Cardiac muscle cell (in vitro differentiated cells and primary cell): Measurements from ENCODE around the gene COL16A1. TPM values are rescaled to one million over a fixed set of nuclear protein-coding genes. Genes with fewer than 3 reads are reported as not detected.

Experiments
- DNase-seq, 2 donors: peaks; one replicate each; pipeline versions ENCODE4 v3.0.0 to v3.0.0-alpha.2; 2010 to 2017; ENCODE audit warnings: low read depth in 1 of 2, low spot score in 1 of 2
- H3K27ac ChIP-seq: fragments of 200-600 bp; sonication (generic); 2 replicates; pipeline ENCODE4 v1.5.1; 2016
- H3K27me3 ChIP-seq: fragments of 200-600 bp; sonication (generic); 2 replicates; pipeline ENCODE4 v1.6.0; 2016; ENCODE audit warnings: control low read depth
- H3K36me3 ChIP-seq: fragments of 200-600 bp; sonication (generic); 2 replicates; pipeline ENCODE4 v1.5.1; 2016; ENCODE audit warnings: control low read depth
- H3K4me1 ChIP-seq: fragments of 200-600 bp; sonication (generic); 2 replicates; pipeline ENCODE4 v1.8.1; 2017; ENCODE audit warnings: low read depth, mild to moderate bottlenecking, mixed run types
- H3K4me3 ChIP-seq: fragments of 200-600 bp; sonication (generic); 2 replicates; pipeline ENCODE4 v1.5.1; 2016; ENCODE audit warnings: mild to moderate bottlenecking
- H3K9me3 ChIP-seq: fragments of 200-600 bp; sonication (generic); 2 replicates; pipeline ENCODE4 v1.5.1; 2017; ENCODE audit warnings: low read depth, mild to moderate bottlenecking, control low read depth
- polyA plus RNA-seq: library from polyadenylated mRNA; unstranded; fragments of >200 nt; fragmentation: Nextera tagmentation; extraction: Ambion mirVana; gene quantifications from 2 replicates; pipeline ENCODE4 v1.2.1, GENCODE V29; 2016
- total RNA-seq: library from RNA; depleted of rRNA; stranded (reverse); fragments of >200 nt; gene quantifications from 2 replicates; pipeline ENCODE4 v1.2.3, GENCODE V29; 2016
- TF ChIP-seq, protein P1 (sequence below): IDR thresholded peaks from 2 replicates; pipeline ENCODE4 v1.5.1; 2012; ENCODE audit warnings: low read depth, mild to moderate bottlenecking, low read length

COL16A1 gene
- total and polyA plus RNA-seq, 2 experiments from 2014 or later, result 119 to 120 TPM

DNA sequence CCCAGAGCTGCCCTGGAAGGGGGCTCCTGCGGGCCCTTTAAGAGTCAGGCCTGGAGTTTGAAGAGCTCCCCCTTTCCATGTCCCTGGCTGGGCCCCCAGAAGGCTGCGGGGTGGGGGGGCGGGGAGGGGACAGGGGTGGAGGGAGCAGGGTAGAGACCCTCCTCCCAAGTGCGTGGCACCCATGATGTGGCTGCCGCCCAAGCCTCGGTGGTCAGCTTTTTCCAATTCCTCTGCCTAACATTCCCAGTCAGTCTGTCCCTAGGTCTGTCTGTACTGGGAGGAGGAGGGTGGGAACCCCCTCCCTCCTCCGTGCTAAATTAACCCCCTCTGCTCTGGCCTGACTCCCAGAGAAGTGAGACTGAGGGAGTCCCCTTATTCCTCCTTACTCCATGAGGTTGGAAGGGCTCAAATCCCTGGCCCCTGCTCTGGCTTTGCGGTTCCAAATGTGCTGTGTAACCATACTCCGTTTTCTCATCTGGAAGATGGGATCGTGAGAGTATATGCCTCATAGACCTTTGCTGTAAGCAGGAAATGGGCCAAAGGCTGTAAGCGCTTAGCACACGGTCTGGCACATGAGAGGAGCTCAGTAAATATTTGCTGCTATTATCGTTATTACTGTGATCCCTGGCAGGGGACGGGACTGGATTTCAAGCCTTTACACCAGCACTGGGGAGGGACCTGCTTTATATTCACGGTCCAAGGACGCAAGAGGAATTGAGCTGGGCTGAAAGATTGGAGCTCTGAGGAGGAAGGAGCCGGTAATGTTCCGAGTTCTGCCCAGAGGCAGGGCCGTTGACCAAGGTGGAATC is 658 bp upstream of the COL16A1 start:
- Histone ChIP-seq H3K27ac (no peak overlapping the region), H3K4me1 (peaks cover 19% of the 10 kb centered on the region), H3K4me3 (peak overlapping the region; percentile 14), H3K36me3 (no peaks in the 10 kb centered on the region), H3K9me3 (no peaks in the 10 kb centered on the region), H3K27me3 (no peaks in the 10 kb centered on the region)
- TF ChIP-seq, protein P1, sequence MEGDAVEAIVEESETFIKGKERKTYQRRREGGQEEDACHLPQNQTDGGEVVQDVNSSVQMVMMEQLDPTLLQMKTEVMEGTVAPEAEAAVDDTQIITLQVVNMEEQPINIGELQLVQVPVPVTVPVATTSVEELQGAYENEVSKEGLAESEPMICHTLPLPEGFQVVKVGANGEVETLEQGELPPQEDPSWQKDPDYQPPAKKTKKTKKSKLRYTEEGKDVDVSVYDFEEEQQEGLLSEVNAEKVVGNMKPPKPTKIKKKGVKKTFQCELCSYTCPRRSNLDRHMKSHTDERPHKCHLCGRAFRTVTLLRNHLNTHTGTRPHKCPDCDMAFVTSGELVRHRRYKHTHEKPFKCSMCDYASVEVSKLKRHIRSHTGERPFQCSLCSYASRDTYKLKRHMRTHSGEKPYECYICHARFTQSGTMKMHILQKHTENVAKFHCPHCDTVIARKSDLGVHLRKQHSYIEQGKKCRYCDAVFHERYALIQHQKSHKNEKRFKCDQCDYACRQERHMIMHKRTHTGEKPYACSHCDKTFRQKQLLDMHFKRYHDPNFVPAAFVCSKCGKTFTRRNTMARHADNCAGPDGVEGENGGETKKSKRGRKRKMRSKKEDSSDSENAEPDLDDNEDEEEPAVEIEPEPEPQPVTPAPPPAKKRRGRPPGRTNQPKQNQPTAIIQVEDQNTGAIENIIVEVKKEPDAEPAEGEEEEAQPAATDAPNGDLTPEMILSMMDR, result no peak
- peak in 1 of 2 donors; percentile 72 for DNase-seq

DNA sequence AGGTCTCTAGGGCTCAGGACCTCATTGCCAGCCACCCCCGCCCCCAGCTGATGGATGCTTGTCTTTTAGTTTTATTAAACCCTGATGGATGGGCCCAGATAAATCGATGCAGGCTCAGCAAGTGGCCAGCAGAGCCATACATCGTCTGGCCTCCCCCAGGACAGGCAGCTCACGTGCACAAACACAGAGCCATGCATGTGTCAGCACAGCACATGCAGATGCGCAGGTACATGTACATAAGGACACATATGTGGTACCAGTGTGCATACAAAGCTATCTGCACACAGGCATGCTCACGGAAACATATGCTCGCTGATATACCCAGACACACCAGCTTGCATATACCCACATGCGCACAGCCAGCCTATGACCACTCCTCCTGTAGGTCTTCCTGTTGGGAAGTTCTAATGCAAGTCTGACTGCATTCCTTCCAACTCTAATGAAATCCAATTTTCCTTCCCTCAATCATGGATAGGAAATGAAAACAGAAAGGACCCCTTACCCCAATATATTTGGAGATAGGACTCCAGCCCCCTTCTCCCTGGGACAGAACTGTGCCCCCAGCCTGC is 897 bp downstream of the COL16A1 start:
- no peak for DNase-seq
- Histone ChIP-seq H3K4me1 (peaks cover 19% of the 10 kb centered on the region), H3K27me3 (no peaks in the 10 kb centered on the region), H3K9me3 (no peaks in the 10 kb centered on the region), H3K27ac (no peak overlapping the region), H3K4me3 (no peak overlapping the region), H3K36me3 (no peaks in the 10 kb centered on the region)
- TF ChIP-seq, protein P1, result no peak

DNA sequence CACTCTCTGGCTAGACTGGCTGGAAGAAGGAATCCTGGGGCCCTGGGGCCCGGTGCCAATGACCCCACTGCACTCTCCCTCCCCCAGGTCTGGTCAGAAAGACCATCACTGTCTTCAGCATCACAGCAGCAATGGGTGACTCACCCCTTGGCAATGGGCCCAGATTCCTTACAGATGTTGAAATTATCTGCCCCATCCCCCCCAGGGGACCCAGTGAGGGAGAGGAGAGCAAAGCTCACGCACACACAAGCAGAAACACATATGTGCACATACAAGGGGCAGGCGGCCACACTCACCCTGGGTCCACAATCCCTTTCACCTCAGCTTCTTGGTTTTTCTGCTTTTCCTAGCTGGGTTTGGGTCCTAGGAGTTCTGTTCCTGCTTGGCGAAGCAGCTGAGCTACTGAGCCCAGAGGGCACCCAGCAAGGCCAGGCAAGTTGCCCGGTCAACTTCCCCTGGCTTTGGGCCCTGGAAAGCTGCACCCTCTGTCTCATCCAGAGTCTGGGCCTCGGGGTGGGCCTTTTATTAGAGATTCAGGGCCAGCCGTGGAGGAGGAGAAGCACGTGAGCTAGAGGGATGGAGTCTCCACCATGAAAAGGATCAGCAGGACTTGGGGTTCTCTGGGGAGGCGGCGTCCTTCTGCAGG is 2.6 kb downstream of the COL16A1 start:
- no peak overlapping the region for H3K4me3 ChIP-seq
- no peaks in the 10 kb centered on the region for H3K9me3 ChIP-seq
- TF ChIP-seq, protein P1, result no peak
- peaks cover 19% of the 10 kb centered on the region for H3K4me1 ChIP-seq
- peak in 1 of 2 donors; percentile 99 for DNase-seq
- no peaks in the 10 kb centered on the region for H3K27me3 ChIP-seq
- no peak overlapping the region for H3K27ac ChIP-seq
- no peaks in the 10 kb centered on the region for H3K36me3 ChIP-seq

DNA sequence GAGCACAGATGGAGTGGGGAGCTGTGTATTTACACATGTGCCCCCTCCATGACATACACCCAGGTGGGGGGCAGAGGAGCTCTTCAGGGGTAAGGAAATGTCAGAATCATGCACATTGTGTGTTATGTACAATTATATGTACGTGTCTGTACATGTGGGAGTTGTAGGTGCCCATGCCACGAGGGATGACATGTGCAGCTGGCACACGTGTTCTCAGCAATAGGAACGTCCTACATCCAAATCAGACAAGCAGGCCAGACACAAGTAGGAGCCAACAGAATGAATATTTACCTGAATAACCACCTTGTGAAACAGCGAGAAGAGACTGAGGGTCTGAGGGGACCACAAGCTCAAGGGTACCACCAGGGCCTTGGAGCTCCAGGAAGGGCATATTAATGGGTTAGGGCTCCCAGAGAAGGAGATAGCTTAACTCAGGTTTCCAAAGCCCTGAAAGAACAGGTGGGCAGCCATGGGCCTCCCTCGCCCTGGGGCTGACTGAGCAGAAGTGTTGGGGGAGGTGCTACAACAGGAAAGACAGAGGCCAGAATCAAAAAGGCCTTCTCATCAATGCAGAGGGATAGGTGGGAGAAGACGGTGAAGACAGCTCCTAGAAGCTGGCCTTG is 3.2 kb downstream of the COL16A1 start:
- Histone ChIP-seq H3K27ac (no peak overlapping the region), H3K9me3 (no peaks in the 10 kb centered on the region), H3K36me3 (no peaks in the 10 kb centered on the region), H3K27me3 (no peaks in the 10 kb centered on the region), H3K4me3 (no peak overlapping the region), H3K4me1 (peaks cover 19% of the 10 kb centered on the region)
- no peak for DNase-seq
- TF ChIP-seq, protein P1, result no peak

DNA sequence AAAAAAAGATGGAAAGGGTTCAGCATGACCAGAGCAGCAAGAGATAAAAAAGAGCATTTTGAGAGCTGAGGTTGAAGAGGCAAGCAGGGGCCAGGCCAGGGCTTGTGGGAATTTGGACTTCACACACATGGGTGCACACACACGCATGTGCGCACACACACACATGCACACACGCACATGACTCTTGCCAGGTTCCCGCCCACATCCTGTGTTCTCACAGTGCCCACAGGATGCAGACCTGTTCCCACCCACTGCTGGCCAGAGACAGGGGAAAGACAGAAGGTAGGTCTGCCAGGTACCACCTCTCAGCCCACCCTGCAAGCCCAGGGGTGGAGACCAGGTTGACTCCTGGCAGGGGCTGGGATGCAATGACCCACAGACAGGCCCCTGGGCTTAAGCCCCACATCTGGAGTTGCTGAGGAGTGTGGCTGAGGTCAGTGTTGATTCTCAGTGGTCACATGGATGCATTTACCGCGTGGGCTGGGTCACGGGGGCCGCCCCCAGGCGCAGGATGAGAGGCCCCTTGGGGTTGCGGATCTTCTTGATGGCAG is 4.4 kb downstream of the COL16A1 start:
- H3K27me3 ChIP-seq, result no peaks in the 10 kb centered on the region
- TF ChIP-seq, protein P1, result no peak

More for the DNA sequence above, 4.4 kb downstream of the COL16A1 start:
- Histone ChIP-seq H3K9me3 (no peaks in the 10 kb centered on the region), H3K36me3 (no peaks in the 10 kb centered on the region), H3K4me3 (no peak overlapping the region), H3K27ac (no peak overlapping the region), H3K4me1 (peaks cover 16% of the 10 kb centered on the region)
- no peak for DNase-seq
